Subcutaneous adipose tissue (tissue), 4 donors: ENCODE data around the gene MYBPC2. TPM values are rescaled to one million over a fixed set of nuclear protein-coding genes. Genes with fewer than 3 reads are reported as not detected.

ENCODE experiments used
- total RNA-seq, 4 donors: library from RNA; depleted of rRNA; stranded (reverse); fragments of >200 nt; gene quantifications; one replicate each; pipeline ENCODE4 v1.1.0, GENCODE V29; 2016
- TF ChIP-seq, protein P1 (sequence below): fragments of 450-650 bp; IDR thresholded peaks from one replicate; pipeline ENCODE4 v1.5.1; 2016; ENCODE audit warnings: low read depth, mild to moderate bottlenecking, control low read depth, antibody characterized with exemption, moderate library complexity

MYBPC2 gene
- total RNA-seq, 4 donors from 2014 or later, result not detected

DNA sequence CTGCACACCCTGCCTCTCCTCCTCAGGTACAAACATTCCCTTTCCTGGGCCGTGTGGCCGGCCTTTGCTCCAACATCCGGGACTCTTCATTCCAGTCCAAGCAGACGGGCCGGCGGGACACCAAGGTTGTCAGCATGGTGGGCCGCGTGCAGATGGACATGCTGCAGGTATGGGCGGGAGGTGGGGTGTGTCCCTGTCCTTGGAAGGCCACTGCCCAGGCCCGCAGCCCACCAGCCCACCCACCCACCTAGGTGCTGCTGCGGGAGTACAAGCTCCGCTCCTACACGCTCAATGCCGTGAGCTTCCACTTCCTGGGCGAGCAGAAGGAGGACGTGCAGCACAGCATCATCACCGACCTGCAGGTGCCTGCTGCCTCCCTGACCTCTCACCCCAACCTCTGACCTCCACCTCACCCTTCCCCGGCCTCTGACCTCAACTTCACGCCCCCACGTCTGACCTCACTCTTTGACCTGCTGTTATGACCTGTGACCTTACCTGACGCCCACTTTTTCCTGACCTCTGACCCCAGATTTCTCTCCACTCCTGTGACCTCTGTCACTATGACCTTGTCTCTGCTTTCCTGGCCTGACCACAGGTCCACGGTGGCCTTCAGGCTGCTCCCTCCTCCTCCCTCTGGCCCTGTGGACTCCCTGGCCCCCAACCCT is 26.4 kb upstream of the MYBPC2 start:
- TF ChIP-seq, protein P1, sequence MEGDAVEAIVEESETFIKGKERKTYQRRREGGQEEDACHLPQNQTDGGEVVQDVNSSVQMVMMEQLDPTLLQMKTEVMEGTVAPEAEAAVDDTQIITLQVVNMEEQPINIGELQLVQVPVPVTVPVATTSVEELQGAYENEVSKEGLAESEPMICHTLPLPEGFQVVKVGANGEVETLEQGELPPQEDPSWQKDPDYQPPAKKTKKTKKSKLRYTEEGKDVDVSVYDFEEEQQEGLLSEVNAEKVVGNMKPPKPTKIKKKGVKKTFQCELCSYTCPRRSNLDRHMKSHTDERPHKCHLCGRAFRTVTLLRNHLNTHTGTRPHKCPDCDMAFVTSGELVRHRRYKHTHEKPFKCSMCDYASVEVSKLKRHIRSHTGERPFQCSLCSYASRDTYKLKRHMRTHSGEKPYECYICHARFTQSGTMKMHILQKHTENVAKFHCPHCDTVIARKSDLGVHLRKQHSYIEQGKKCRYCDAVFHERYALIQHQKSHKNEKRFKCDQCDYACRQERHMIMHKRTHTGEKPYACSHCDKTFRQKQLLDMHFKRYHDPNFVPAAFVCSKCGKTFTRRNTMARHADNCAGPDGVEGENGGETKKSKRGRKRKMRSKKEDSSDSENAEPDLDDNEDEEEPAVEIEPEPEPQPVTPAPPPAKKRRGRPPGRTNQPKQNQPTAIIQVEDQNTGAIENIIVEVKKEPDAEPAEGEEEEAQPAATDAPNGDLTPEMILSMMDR, result no peak

DNA sequence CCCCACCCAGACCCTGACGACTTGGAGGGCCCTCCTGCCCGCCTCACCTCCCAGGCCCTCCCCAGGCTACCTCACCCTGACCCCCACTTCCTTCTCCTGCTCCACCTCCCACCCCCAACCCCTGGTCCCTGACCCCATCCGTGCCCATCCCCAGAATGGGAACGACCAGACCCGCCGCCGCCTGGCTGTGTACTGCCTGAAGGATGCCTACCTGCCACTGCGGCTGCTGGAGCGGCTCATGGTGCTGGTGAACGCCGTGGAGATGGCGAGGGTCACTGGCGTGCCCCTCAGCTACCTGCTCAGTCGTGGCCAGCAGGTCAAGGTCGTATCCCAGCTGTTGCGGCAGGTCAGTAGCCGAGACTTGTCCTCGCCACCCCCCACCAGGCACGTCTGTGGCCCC is 25.9 kb upstream of the MYBPC2 start:
- TF ChIP-seq, protein P1, result no peak

DNA sequence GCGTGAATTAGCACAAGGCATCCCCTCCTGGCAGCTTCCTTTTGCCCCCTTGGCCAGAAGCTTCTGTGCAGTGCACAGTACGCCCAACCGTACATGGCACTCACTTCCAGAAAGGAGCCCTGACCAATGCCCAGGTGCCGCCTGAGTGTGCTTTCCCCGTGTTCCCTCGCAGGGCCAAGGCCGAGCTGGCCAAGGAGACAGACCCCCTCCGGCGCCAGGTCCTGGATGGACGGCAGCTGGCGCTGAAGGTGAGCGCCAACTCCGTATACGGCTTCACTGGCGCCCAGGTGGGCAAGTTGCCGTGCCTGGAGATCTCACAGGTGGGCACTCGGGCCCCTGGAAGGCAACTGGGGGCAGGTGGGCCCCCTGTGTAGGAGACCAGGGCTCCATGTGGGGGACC is 23.3 kb upstream of the MYBPC2 start:
- TF ChIP-seq, protein P1, result no peak

DNA sequence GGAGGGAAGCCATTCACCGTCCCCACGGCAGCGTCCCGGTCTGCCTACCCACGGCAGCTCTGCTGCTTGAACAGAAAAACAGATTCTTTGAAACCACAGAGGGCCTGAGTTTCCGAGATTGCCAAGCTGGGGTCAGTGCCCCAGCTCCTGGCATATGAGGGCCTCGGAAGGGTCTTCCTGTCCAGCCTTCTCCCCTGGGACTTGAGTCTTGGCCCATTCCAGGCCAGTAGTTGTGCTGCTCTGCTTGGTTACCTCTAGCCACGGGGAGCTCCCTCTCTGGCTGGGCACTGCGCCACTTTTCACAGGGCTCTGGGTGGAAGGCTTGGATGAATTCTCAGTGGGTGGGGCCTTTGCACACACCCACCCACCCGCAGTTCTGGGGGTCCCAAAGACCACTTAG is 22.6 kb upstream of the MYBPC2 start:
- TF ChIP-seq, protein P1, result no peak

DNA sequence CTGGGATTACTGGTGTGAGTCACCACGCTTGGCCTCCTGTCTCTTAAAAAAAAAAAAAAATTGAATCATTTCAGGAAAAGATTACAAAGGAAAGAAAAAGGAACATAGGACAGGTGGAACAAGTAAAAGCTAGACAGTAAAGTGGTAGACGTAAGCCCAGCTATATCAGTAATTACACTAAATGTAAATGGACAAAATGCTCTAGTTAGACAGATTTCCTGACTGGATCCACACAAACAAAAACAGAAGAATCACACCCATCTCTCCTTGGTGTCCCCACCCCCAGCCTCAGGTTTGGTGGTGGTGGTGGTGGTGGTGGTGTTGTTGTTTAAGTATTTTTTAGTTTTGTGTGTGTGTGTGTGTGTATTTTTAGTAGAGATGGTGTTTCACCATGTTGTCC is 20.3 kb upstream of the MYBPC2 start:
- TF ChIP-seq, protein P1, result no peak

DNA sequence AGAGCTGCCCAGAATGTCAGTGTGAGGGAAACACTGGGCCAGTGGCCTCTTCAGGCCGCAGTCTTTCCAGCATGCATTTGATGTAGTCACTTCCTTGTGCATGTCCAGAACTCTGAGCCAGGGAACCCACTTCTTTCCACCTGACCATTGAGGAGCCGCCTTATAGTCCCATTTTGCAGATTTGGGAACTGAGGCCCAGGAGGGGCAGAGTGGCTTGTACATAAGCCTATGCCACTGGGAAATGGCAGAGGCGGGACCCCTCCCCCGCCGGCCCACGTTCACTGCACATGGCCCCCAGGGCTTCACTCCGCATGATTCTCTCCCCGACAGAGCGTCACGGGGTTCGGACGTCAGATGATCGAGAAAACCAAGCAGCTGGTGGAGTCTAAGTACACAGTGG is 19.6 kb upstream of the MYBPC2 start:
- TF ChIP-seq, protein P1, result no peak

DNA sequence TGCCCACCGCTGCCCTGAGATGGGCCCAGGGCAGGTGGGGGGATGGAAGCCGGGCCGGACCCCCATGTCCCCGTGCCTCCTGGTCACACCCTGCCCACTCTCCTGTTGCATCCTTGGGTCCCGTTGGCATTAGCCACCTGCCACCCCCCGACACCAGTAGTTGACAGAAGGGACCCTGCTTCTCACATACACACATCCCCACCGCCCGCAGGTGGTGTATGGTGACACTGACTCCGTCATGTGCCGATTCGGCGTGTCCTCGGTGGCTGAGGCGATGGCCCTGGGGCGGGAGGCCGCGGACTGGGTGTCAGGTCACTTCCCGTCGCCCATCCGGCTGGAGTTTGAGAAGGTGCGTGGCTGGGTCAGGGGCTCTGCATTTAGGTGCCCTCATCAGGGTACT is 19.2 kb upstream of the MYBPC2 start:
- TF ChIP-seq, protein P1, result no peak
